Thymus (tissue), 11 donors: ENCODE measurements around the gene TNPO1. TPM values are rescaled to one million over a fixed set of nuclear protein-coding genes. Genes with fewer than 3 reads are reported as not detected.

Experiments used
- DNase-seq, 9 donors: peaks; one replicate each; pipeline ENCODE4 v3.0.0-alpha.2; 2013; ENCODE audit warnings: low spot score in 9 of 9, low read depth in 6 of 9, missing footprints in 1 of 9
- H3K27ac ChIP-seq, 2 donors: one replicate each; pipeline ENCODE4 v1.5.1; 2013; ENCODE audit warnings: control low read depth in 1 of 2, low read depth in 1 of 2, low read length in 1 of 2, mild to moderate bottlenecking in 1 of 2, moderate library complexity in 1 of 2
- H3K27me3 ChIP-seq, 2 donors: one replicate each; pipeline ENCODE4 v1.5.1; 2013; ENCODE audit warnings: low read length in 1 of 2; ENCODE audit not compliant: control insufficient read depth in 2 of 2, insufficient read depth in 1 of 2
- H3K36me3 ChIP-seq, 2 donors: one replicate each; pipeline ENCODE4 v1.5.1; 2013; ENCODE audit warnings: low read length in 1 of 2, mild to moderate bottlenecking in 1 of 2, moderate library complexity in 1 of 2; ENCODE audit not compliant: control insufficient read depth in 2 of 2, insufficient read depth in 2 of 2
- H3K4me1 ChIP-seq, 2 donors: one replicate each; pipeline ENCODE4 v1.5.1; 2013; ENCODE audit warnings: low read length in 2 of 2; ENCODE audit not compliant: control insufficient read depth in 2 of 2, insufficient read depth in 2 of 2
- H3K4me3 ChIP-seq, 2 donors: one replicate each; pipeline ENCODE4 v1.5.1; 2013; ENCODE audit warnings: low read length in 2 of 2, control low read depth in 1 of 2, mild to moderate bottlenecking in 1 of 2
- H3K9me3 ChIP-seq, 2 donors: one replicate each; pipeline ENCODE4 v1.5.1; 2013; ENCODE audit warnings: low read length in 1 of 2, mild to moderate bottlenecking in 1 of 2; ENCODE audit not compliant: control insufficient read depth in 2 of 2, insufficient read depth in 1 of 2
- WGBS: extraction: QIAGEN DNeasy Blood & Tissue Kit; methylation state at CpG from one replicate; pipeline ENCODE4 v1.1.7; 2013; 5-methylcytosine and 5-hydroxymethylcytosine counted together
- polyA plus RNA-seq: library from polyadenylated mRNA; stranded (reverse); fragments of 200-250 nt; gene quantifications from one replicate; pipeline ENCODE4 v1.2.3, GENCODE V29; 2013
- total RNA-seq: library from RNA; stranded (reverse); fragments of 120-200 nt; gene quantifications from one replicate; pipeline ENCODE4 v1.2.4, GENCODE V29; 2013
- donor health status: healthy.

The TNPO1 gene
- total and polyA plus RNA-seq, 2 donors = 14.6 to 78.5 TPM

- H3K36me3 ChIP-seq = no peaks in the 10 kb centered on the region
- H3K4me1 ChIP-seq = peaks cover 0 to 4% of the 10 kb centered on the region in 2 donors
- 99% methylated on average over 4 of the region's 4 CpGs for WGBS
- H3K27me3 ChIP-seq = no peaks in the 10 kb centered on the region
- no peak for DNase-seq
- H3K4me3 ChIP-seq = no peak overlapping the region
- no peak overlapping the region for H3K27ac ChIP-seq
- H3K9me3 ChIP-seq = no peaks in the 10 kb centered on the region
These were observed 15.2 kb downstream of the TNPO1 start for GRCh38 chr5:72831685-72832084.

- Histone ChIP-seq H3K4me1 (peaks cover 0 to 4% of the 10 kb centered on the region in 2 donors), H3K27me3 (no peaks in the 10 kb centered on the region), H3K4me3 (no peak overlapping the region), H3K27ac (no peak overlapping the region), H3K36me3 (no peaks in the 10 kb centered on the region), H3K9me3 (no peaks in the 10 kb centered on the region)
- 96% methylated on average over 2 of the region's 2 CpGs for WGBS
- DNase-seq = no peak
These were observed 18.5 kb downstream of the TNPO1 start for GRCh38 chr5:72834924-72835323.

GRCh38 chr5:72835633-72836032 lies 19.2 kb downstream of the TNPO1 start:
- DNase-seq = no peak
- no peaks in the 10 kb centered on the region for H3K9me3 ChIP-seq
- no peaks in the 10 kb centered on the region for H3K36me3 ChIP-seq
- WGBS = 98% methylated on average over 3 of the region's 3 CpGs
- no peaks in the 10 kb centered on the region for H3K27me3 ChIP-seq
- H3K4me3 ChIP-seq = no peak overlapping the region
- no peak overlapping the region for H3K27ac ChIP-seq
- H3K4me1 ChIP-seq = peaks cover 0 to 4% of the 10 kb centered on the region in 2 donors

- Histone ChIP-seq H3K4me1 (peaks cover 0 to 4% of the 10 kb centered on the region in 2 donors), H3K4me3 (no peak overlapping the region), H3K36me3 (no peaks in the 10 kb centered on the region), H3K27ac (no peak overlapping the region), H3K27me3 (no peaks in the 10 kb centered on the region), H3K9me3 (no peaks in the 10 kb centered on the region)
- WGBS = 99% methylated on average over 1 of the region's 1 CpG
- no peak for DNase-seq
These were observed 20.3 kb downstream of the TNPO1 start for GRCh38 chr5:72836810-72837209.

GRCh38 chr5:72837524-72838096 lies 21.1 kb downstream of the TNPO1 start:
- Histone ChIP-seq H3K4me3 (no peak overlapping the region), H3K9me3 (no peaks in the 10 kb centered on the region), H3K36me3 (no peaks in the 10 kb centered on the region), H3K27ac (no peak overlapping the region), H3K4me1 (peaks cover 0 to 4% of the 10 kb centered on the region in 2 donors), H3K27me3 (no peaks in the 10 kb centered on the region)
- DNase-seq = no peak
- 96% methylated on average over 4 of the region's 4 CpGs for WGBS

GRCh38 chr5:72840041-72840440 lies 23.6 kb downstream of the TNPO1 start:
- H3K4me3 ChIP-seq = no peak overlapping the region
- no peak overlapping the region for H3K27ac ChIP-seq
- DNase-seq = no peak
- no peaks in the 10 kb centered on the region for H3K36me3 ChIP-seq
- H3K4me1 ChIP-seq = peaks cover 0 to 4% of the 10 kb centered on the region in 2 donors
- no peaks in the 10 kb centered on the region for H3K27me3 ChIP-seq
- 79% methylated on average over 5 of the region's 5 CpGs for WGBS
- H3K9me3 ChIP-seq = no peaks in the 10 kb centered on the region

- Histone ChIP-seq H3K27me3 (no peaks in the 10 kb centered on the region), H3K27ac (no peak overlapping the region), H3K36me3 (no peaks in the 10 kb centered on the region), H3K9me3 (no peaks in the 10 kb centered on the region), H3K4me3 (no peak overlapping the region), H3K4me1 (no peaks in the 10 kb centered on the region)
- no peak for DNase-seq
- 96% methylated on average over 1 of the region's 1 CpG for WGBS
These were observed 25.5 kb downstream of the TNPO1 start for GRCh38 chr5:72841756-72842535.

GRCh38 chr5:72842816-72843215 lies 26.4 kb downstream of the TNPO1 start:
- Histone ChIP-seq H3K4me1 (no peaks in the 10 kb centered on the region), H3K27me3 (no peaks in the 10 kb centered on the region), H3K27ac (no peak overlapping the region), H3K9me3 (no peaks in the 10 kb centered on the region), H3K4me3 (no peak overlapping the region), H3K36me3 (no peaks in the 10 kb centered on the region)
- no peak for DNase-seq

- Histone ChIP-seq H3K36me3 (no peaks in the 10 kb centered on the region), H3K4me1 (no peaks in the 10 kb centered on the region), H3K9me3 (no peaks in the 10 kb centered on the region), H3K27ac (no peak overlapping the region), H3K27me3 (no peaks in the 10 kb centered on the region), H3K4me3 (no peak overlapping the region)
- no peak for DNase-seq
These were observed 27.8 kb downstream of the TNPO1 start for GRCh38 chr5:72844218-72844603.
